ENCODE measurements around the gene SH2D4B.

Gene SH2D4B

DNA sequence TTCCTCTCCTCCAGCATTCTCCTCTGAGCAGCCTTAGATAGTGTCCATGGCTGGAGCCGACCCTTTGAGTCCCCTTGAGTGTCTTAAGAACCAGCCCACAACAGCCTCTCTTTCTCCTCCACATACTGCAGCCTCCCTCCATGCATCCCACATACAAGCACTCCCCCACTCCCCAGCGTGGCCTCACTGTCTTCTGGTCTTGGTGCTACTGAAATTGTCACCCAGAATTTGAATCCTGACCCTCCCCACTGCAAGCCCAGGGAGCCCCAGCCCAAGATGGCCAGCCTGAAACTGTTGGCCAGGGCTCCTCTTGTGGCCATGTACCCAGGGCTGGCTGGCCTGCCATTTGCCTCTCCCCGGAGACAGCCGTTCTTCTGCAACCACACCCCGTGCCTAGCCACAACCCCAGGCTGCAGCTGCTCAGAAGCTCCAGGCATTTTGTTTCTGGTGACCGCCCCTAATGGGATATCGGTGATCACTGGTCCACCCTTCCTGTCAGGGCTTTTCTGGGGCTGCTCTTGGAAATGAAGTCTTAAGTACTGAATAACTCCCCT is 18.8 kb upstream of the SH2D4B start:
- FAIRE-seq: no peak
- no peak for TF ChIP-seq POLR2AphosphoS5 (IDR thresholded peaks at IDR 0.05; ENCODE audit: low read depth, low read length)
- no peak for TF ChIP-seq TAF1 (IDR thresholded peaks at IDR 0.05; ENCODE audit: borderline replicate concordance, low read depth, low read length)
- TF ChIP-seq POLR2A (IDR thresholded peaks at IDR 0.05; ENCODE audit: low read depth, low read length): no peak
- no peak for DNase-seq (ENCODE audit: insufficient read length)

DNA sequence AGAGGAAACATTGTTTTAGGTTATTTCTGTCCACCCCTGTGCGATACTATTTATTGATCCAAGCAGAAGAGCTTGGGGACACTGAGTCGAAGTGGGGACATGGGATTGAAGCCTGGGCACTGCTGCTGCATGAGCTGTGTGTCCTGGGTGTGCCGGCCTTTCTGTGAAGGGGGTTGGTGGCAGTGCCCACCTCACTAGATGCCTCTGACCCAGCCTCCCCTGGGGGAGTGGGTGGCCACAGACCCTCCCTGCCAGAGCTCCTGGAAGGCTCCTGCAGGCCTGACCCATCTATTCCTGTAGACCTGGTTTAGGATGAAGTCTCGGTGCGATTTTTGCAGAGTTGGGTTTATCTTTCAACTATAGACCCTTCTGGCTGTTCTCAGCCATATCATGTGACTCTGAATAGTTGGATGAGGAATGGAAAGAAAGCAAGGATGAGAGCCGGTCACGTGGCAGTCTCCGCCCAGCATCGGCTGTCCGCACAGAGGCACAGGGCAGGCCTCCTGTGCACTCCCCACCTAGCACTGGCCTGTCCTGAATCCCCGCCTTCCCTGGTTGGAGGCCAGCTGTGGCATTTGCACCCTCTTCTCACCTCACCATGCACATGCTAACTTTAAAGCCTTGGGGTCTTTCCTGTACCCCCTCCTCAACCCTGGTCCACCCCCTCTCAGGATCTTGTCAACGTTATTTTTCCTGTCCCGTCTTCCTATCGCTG is 17.6 kb upstream of the SH2D4B start:
- DNase-seq (ENCODE audit: insufficient read length) (no peak), FAIRE-seq (no peak)
- TF ChIP-seq POLR2AphosphoS5 (IDR thresholded peaks at IDR 0.05; ENCODE audit: low read depth, low read length) (no peak), TAF1 (IDR thresholded peaks at IDR 0.05; ENCODE audit: borderline replicate concordance, low read depth, low read length) (no peak), POLR2A (IDR thresholded peaks at IDR 0.05; ENCODE audit: low read depth, low read length) (no peak)

DNA sequence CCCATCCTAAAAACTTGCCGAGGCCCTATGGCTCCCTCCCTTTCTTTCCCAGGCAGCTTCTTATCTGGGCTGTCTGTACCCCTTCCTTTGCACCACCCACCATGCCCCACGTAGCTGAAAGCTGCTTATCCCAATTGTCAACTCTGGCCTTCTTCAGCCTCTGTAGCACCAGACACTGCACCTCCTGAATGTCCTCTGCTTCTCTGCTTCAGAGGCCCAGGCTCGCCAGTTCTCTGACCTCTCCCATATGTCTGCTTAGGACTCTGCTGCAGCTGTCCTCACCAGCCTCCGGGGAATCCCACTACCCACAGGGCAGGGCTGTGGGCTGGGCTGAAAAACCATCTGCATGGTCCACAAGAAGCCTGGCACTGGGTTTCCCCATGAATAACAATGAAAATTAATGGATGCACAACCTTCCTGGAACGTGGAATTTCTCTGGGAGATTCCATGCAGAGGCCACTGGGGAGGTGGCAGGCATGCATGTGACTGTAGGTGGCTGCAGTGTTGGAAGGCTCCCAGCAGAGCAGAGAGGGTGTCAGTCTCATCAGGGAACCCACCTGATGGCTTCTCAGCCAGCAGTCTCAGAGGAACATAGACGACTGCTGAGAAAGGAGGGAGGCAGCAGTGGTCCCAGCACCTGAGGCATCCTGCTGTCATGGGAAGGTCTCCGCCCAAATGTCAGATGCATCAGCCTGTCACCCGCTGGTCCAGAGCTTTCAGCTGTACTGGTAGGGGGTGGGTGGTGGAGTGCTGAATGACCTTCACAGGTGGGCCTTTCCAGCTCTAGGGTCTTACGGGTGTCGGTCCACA is 16.8 kb upstream of the SH2D4B start:
- DNase-seq (ENCODE audit: insufficient read length) (no peak), FAIRE-seq (no peak)
- no peak for TF ChIP-seq POLR2A (IDR thresholded peaks at IDR 0.05; ENCODE audit: low read depth, low read length)
- no peak for TF ChIP-seq POLR2AphosphoS5 (IDR thresholded peaks at IDR 0.05; ENCODE audit: low read depth, low read length)
- no peak for TF ChIP-seq TAF1 (IDR thresholded peaks at IDR 0.05; ENCODE audit: borderline replicate concordance, low read depth, low read length)

DNA sequence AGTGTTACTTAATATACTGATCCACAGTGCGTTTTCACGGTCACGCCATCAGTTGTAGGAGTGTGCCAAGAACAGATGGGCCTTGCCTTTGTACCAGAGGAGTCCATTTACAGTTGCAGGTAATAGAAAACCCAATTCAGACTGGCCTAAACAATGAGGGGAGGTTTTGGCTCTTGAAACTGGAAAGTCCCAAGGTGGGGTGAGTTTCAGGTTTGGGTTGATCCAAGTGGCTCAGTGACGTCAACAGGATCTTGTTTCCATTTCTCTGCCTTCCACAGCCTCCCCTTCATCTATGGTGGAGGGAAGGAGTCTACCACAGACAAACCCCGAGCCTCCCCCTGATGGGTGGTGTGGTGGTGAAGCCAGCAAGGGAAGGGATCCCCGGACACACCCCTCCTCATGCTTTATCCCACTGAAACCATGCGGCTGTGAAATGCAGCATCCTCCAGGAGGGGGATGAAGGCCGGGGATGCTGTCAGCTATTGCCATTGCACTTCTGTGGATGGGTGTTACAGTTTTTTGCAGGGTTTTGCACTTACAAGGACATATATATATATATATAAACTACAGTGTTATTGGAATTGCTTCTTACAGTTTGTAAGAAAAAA is 14.8 kb upstream of the SH2D4B start:
- FAIRE-seq (no peak), DNase-seq (ENCODE audit: insufficient read length) (no peak)
- no peak for TF ChIP-seq TAF1 (IDR thresholded peaks at IDR 0.05; ENCODE audit: borderline replicate concordance, low read depth, low read length)
- TF ChIP-seq POLR2A (IDR thresholded peaks at IDR 0.05; ENCODE audit: low read depth, low read length): no peak

DNA sequence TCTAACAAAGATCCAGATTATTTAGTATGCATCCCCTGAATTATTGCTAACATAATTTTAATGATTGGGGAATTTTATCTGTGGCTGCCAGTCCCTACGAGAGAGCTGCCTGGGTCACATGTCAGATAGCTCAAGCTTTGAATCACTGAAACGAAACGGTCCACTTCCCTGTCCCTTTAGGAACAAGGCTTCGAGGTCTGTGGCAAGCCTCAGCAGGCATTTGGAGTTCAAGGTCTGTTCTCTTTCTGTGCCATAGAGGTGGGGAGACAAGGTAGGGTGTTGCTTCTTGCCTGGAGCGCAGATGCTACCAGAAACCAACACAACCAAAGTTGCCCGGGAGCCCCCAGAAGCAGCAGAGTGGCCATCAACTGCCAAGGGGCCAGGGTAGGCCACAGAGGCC is 13.9 kb upstream of the SH2D4B start:
- TF ChIP-seq POLR2A (IDR thresholded peaks at IDR 0.05; ENCODE audit: low read depth, low read length) (no peak), POLR2AphosphoS5 (IDR thresholded peaks at IDR 0.05; ENCODE audit: low read depth, low read length) (no peak), TAF1 (IDR thresholded peaks at IDR 0.05; ENCODE audit: borderline replicate concordance, low read depth, low read length) (no peak)
- no peak for DNase-seq (ENCODE audit: insufficient read length)
- FAIRE-seq: peak; percentile 72

DNA sequence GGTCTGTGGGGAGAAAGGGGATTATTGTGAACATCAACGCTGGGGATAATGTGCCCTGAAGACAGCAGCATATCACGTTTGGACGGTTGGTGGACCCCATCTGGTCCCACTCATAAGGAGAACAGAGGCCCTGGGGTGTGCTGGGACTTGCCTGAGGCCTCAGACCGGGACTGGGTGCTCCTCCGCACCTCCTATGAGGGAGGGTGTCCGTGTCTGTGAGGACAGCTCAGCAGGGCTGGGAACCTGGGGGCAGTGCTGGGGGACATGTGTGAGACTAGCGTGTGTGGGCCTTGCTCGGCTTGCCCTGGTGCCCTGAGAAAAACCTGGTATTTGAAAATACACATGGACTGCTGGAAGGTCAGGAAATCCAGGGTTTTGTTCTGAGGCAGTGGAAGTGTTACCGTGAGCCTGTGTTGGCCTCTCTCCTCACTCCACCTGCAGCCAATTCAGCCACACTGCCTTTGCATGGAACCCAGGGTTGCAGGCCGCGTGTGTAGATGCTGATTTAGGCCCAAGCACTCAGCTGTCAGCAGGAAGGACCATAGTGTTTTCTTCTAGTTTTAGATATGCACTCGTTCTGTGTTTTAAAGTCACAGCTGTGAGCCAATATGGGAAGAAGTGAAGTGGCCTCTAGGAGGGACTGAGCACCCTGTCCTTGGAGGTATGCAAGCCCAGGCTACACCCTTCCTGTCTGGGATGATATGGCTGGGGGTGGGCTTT is 13.4 kb upstream of the SH2D4B start:
- no peak for TF ChIP-seq TAF1 (IDR thresholded peaks at IDR 0.05; ENCODE audit: borderline replicate concordance, low read depth, low read length)
- no peak for TF ChIP-seq POLR2AphosphoS5 (IDR thresholded peaks at IDR 0.05; ENCODE audit: low read depth, low read length)
- TF ChIP-seq POLR2A (IDR thresholded peaks at IDR 0.05; ENCODE audit: low read depth, low read length): no peak
- FAIRE-seq (no peak), DNase-seq (ENCODE audit: insufficient read length) (no peak)

DNA sequence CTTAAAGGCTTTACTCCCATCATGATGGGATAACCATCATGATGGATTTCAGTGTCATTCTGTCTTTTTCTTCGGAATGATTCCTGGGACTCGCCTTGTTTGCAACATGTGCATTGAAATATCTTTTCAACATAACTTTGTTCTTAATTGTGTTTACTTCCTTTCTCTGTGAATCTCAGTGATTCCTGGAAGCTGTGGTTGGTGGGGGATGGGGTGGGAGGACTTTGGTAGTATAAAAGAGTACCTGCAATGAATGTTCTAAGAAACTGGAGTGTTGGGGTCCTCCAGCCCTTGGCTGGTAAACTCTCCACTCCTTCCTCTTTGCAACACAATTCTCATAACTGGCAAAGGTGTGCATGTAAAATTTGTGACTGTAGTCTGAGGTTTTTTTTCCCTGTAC is 11.5 kb upstream of the SH2D4B start:
- DNase-seq (ENCODE audit: insufficient read length) (no peak), FAIRE-seq (no peak)
- TF ChIP-seq POLR2AphosphoS5 (IDR thresholded peaks at IDR 0.05; ENCODE audit: low read depth, low read length) (no peak), POLR2A (IDR thresholded peaks at IDR 0.05; ENCODE audit: low read depth, low read length) (no peak), TAF1 (IDR thresholded peaks at IDR 0.05; ENCODE audit: borderline replicate concordance, low read depth, low read length) (no peak)

DNA sequence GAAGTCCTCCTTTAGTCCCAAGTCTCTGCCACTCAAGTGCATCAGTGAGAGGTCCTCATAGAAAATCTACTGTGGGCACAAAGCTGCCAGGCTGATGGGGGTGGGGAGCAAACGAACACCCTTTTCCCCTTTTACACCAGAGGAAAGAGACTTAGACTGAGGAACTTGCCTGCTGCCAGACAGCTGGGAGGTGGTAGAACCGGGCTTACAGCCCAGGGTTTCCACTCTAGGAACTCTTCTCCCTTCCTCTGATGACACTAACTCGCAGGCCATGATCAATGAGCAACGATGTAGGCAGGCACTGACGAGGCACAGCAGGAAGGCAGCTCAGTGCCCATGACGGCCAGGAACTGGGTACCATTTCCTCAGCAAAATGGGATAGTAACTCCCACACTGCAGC is 11.0 kb upstream of the SH2D4B start:
- no peak for FAIRE-seq
- TF ChIP-seq POLR2AphosphoS5 (IDR thresholded peaks at IDR 0.05; ENCODE audit: low read depth, low read length) (no peak), POLR2A (IDR thresholded peaks at IDR 0.05; ENCODE audit: low read depth, low read length) (no peak), TAF1 (IDR thresholded peaks at IDR 0.05; ENCODE audit: borderline replicate concordance, low read depth, low read length) (no peak)
- no peak for DNase-seq (ENCODE audit: insufficient read length)

DNA sequence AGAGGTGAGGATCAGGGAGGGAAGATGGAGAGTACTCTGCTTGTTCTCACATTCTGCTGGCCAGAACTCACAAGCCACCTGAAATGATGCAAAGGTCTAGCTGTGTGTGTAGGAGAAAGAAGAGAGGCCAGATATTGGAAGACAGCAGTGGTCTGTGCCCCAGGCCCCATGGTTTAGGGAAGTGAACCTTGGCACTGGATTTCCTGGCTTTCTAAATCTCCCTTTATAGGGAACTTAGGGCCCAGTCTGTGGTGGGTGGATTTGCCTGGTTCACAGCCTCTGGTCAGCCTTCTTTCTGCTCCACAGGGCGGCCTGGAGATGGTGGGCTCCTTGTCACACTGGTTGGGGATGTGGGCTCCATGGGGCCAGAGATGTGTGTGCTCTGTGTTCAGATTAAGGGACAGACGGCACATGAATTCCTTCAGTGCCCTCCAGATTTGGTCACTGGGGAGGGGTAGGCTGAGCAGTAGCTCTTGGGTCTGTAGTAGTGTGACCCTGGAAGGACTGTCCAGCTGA is 9.5 kb upstream of the SH2D4B start:
- FAIRE-seq: no peak
- no peak for DNase-seq (ENCODE audit: insufficient read length)
- no peak for TF ChIP-seq POLR2AphosphoS5 (IDR thresholded peaks at IDR 0.05; ENCODE audit: low read depth, low read length)
- no peak for TF ChIP-seq POLR2A (IDR thresholded peaks at IDR 0.05; ENCODE audit: low read depth, low read length)
- no peak for TF ChIP-seq TAF1 (IDR thresholded peaks at IDR 0.05; ENCODE audit: borderline replicate concordance, low read depth, low read length)

DNA sequence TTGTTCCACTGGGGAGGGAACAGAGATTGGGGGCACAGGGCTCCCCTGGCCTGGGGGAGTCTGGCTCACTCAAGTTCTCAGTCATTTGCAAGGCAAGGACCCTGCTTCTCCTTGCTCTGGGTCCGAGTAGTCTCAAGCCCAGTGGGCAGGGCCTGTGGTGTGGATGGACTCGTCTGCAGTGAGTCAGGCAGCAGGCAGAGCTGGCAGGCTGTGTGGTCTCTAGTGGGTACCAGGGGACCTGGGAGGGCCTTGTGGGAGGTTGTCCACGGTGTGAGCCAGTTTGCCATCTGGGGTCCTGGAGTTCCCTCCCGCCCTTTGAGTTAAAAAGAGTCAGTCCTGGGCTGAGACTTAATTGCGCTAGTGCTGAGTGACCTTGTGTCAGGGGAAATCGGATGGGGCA is 8.8 kb upstream of the SH2D4B start:
- no peak for DNase-seq (ENCODE audit: insufficient read length)
- no peak for TF ChIP-seq TAF1 (IDR thresholded peaks at IDR 0.05; ENCODE audit: borderline replicate concordance, low read depth, low read length)
- TF ChIP-seq POLR2A (IDR thresholded peaks at IDR 0.05; ENCODE audit: low read depth, low read length): no peak
- TF ChIP-seq POLR2AphosphoS5 (IDR thresholded peaks at IDR 0.05; ENCODE audit: low read depth, low read length): no peak
- FAIRE-seq: no peak

DNA sequence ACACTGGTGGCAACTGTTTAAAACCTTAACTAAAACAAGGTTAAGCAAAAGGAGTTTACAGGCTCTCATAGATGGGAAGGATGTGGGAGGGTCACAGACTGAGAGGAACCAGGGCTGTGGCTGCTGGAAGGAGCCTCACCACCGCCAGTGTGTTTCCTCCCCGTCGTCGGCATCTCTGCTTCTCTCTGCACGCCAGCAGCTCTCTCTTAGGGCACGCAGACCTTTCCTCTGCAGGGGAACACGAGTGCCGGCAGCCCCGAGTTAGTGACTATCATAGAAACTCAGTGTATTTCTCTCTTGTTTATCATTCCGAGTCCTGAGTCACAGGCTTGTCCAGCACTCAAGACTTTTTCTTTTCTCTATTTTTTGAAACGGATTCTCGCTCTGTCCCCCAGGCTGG is 8.1 kb upstream of the SH2D4B start:
- TF ChIP-seq POLR2AphosphoS5 (IDR thresholded peaks at IDR 0.05; ENCODE audit: low read depth, low read length): no peak
- no peak for TF ChIP-seq POLR2A (IDR thresholded peaks at IDR 0.05; ENCODE audit: low read depth, low read length)
- TF ChIP-seq TAF1 (IDR thresholded peaks at IDR 0.05; ENCODE audit: borderline replicate concordance, low read depth, low read length): no peak
- FAIRE-seq (no peak), DNase-seq (ENCODE audit: insufficient read length) (no peak)
